SK-N-SH treated with all-trans-retinoic acid at 6 μM for 48 hours (cell line): ENCODE measurements around the gene GFI1.

ENCODE experiments used
- CREB5 ChIP-seq: fragments of 250-450 bp; sonication (Bioruptor Pico); IDR thresholded peaks from 2 replicates; pipeline ENCODE4 v1.5.1; 2020; ENCODE audit warnings: low read depth, mild to moderate bottlenecking, moderate library complexity
- CSDC2 ChIP-seq: fragments of 250-450 bp; sonication (Bioruptor Pico); IDR thresholded peaks from 2 replicates; pipeline ENCODE4 v1.5.0; 2020; ENCODE audit warnings: mild to moderate bottlenecking, moderate library complexity
- ESRRG ChIP-seq: fragments of 250-450 bp; sonication (Bioruptor Pico); IDR thresholded peaks from 2 replicates; pipeline ENCODE4 v1.6.1; 2021; ENCODE audit warnings: mild to moderate bottlenecking
- OSR1 ChIP-seq: fragments of 250-450 bp; sonication (Bioruptor Pico); IDR thresholded peaks from 2 replicates; pipeline ENCODE4 v1.8.0; 2022; ENCODE audit warnings: moderate library complexity, mild to moderate bottlenecking, inconsistent platforms
- PATZ1 ChIP-seq: fragments of 250-450 bp; sonication (Bioruptor Pico); IDR thresholded peaks from 2 replicates; pipeline ENCODE4 v1.8.0; 2020; ENCODE audit warnings: mild to moderate bottlenecking, moderate library complexity, borderline replicate concordance
- RARB ChIP-seq: fragments of 250-450 bp; sonication (Bioruptor Pico); IDR thresholded peaks from 2 replicates; pipeline ENCODE4 v1.8.0; 2021; ENCODE audit warnings: mild to moderate bottlenecking, moderate library complexity
- TCF4 ChIP-seq: fragments of 250-450 bp; sonication (Bioruptor Pico); IDR thresholded peaks from 2 replicates; pipeline ENCODE4 v1.8.0; 2021; ENCODE audit warnings: mild to moderate bottlenecking, moderate library complexity, borderline replicate concordance
- TF ChIP-seq, protein P1 (sequence below): fragments of 250-450 bp; sonication (Bioruptor Pico); IDR thresholded peaks from 2 replicates; pipeline ENCODE4 v1.8.0; 2021; ENCODE audit warnings: low read depth, mild to moderate bottlenecking, moderate library complexity, borderline replicate concordance

DNA sequence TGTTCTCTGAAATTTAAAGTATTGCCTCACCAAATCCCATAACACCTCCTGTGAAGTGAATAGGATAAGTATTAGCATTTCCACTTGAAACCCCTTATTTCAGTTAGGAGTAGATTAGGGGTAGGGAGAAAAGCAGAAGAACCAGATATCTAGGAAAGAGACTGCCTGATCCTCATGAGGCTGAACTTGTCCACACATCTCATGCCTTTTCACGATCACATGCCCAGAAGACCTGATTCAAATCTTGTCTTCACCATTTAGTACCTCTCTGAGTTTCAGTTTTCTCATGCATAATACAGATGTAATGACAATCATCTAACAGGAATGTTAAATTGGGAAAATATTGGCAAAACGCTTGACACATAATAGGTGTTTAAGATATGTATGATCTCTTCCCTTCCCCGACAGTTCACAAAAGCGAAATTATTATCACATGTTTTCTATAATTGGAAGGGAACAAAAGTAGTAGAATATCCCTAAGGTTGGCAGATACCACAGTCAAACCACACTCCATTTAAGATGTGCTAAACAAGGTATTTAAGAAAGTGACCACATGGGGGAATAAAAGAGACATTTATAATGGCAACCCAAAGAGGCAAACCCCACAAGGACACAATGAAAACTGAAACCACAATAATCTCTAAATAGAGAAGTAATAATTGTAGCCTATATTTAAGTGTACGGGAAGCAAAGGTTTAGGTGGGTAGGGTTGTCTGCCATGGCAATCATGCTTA is 25.2 kb downstream of the GFI1 start:
- TF ChIP-seq PATZ1 (CRISPR knock-in tag) (no peak), ESRRG (CRISPR knock-in tag) (no peak), TCF4 (CRISPR knock-in tag) (no peak), OSR1 (CRISPR knock-in tag) (no peak), RARB (CRISPR knock-in tag) (no peak), CSDC2 (CRISPR knock-in tag) (no peak), CREB5 (no peak)
- TF ChIP-seq, protein P1, sequence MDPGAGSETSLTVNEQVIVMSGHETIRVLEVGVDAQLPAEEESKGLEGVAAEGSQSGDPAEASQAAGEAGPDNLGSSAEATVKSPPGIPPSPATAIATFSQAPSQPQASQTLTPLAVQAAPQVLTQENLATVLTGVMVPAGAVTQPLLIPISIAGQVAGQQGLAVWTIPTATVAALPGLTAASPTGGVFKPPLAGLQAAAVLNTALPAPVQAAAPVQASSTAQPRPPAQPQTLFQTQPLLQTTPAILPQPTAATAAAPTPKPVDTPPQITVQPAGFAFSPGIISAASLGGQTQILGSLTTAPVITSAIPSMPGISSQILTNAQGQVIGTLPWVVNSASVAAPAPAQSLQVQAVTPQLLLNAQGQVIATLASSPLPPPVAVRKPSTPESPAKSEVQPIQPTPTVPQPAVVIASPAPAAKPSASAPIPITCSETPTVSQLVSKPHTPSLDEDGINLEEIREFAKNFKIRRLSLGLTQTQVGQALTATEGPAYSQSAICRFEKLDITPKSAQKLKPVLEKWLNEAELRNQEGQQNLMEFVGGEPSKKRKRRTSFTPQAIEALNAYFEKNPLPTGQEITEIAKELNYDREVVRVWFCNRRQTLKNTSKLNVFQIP = no peak
